ENCODE data around the gene SPTLC1.

GRCh38 chr9:92044936-92045335 is 70.3 kb downstream of the SPTLC1 start:
- TF ChIP-seq POLR2A (IDR thresholded peaks at IDR 0.05; ENCODE audit: extremely low read depth, insufficient read length): no peak
- TF ChIP-seq CTCF (IDR thresholded peaks at IDR 0.05; ENCODE audit: low read depth, low read length): no peak

Data from NB4 (cell line).